B cell (primary cell): Measurements from ENCODE around the gene ZNF433. TPM values are rescaled to one million over a fixed set of nuclear protein-coding genes. Genes with fewer than 3 reads are reported as not detected.

Experiments used
- ATAC-seq: fragments of 200-7000 bp; cut with Tn5 transposase; one replicate; pipeline ENCODE4 v1.10.0; 2021; ENCODE audit warnings: low read depth, mild to moderate bottlenecking, moderate number of reproducible peaks, moderate library complexity
- CTCF ChIA-PET: fragments of 350-600 bp; sonication (Branson Sonifier 250); formaldehyde crosslinking; loops from one replicate; lab custom pipeline; 2021; ENCODE audit warnings: antibody characterized with exemption, inconsistent platforms; lab: Charles Lee
- POLR2A ChIA-PET: fragments of 350-600 bp; sonication (Branson Sonifier 250); formaldehyde crosslinking; loops from one replicate; lab custom pipeline; 2021; ENCODE audit warnings: antibody characterized with exemption; lab: Charles Lee
- DNase-seq: peaks from one replicate; pipeline ENCODE4 v3.0.0; 2013
- H2AFZ ChIP-seq: 2 replicates; pipeline ENCODE4 v1.6.1; 2012; ENCODE audit warnings: mild to moderate bottlenecking, low read depth, low read length; ENCODE audit not compliant: insufficient read depth, poor library complexity, severe bottlenecking
- H3K27ac ChIP-seq, 2 donors: 1 replicate in 1 of 2; 2 replicates in 1 of 2; pipeline ENCODE4 v1.5.1; 2012 to 2013; ENCODE audit warnings: low read length in 2 of 2, mild to moderate bottlenecking in 2 of 2, moderate library complexity in 1 of 2
- H3K27me3 ChIP-seq, 4 experiments: fragments of 200-600 bp in 1 of 4; sonication (generic) in 1 of 4; replicated peaks in 1 of 4; 1 replicate in 2 of 4; 2 replicates in 2 of 4; pipeline versions ENCODE4 v1.6.1 to v1.7.0; 2013 to 2016; ENCODE audit warnings: low read length in 3 of 4, mild to moderate bottlenecking in 2 of 4, mixed read lengths in 1 of 4, moderate library complexity in 1 of 4; ENCODE audit not compliant: insufficient read depth in 4 of 4, control insufficient read depth in 3 of 4; ENCODE audit errors: control extremely low read depth in 1 of 4
- H3K36me3 ChIP-seq, 2 experiments: replicated peaks in 1 of 2; 1 replicate in 1 of 2; 2 replicates in 1 of 2; pipeline versions ENCODE4 v1.6.1 to v1.7.1; 2013; ENCODE audit warnings: low read length in 1 of 2; ENCODE audit not compliant: insufficient read depth in 2 of 2, control insufficient read depth in 1 of 2; ENCODE audit errors: control extremely low read depth in 1 of 2, extremely low read depth in 1 of 2
- H3K4me1 ChIP-seq, 2 donors: fragments of 200-600 bp in 1 of 2; sonication (generic) in 1 of 2; 1 replicate in 1 of 2; 2 replicates in 1 of 2; pipeline versions ENCODE4 v1.5.1 to v1.6.1; 2013 to 2017; ENCODE audit warnings: low read length in 2 of 2; ENCODE audit not compliant: control insufficient read depth in 2 of 2, insufficient read depth in 2 of 2
- H3K4me2 ChIP-seq: replicated peaks from 2 replicates; pipeline ENCODE3; 2012; ENCODE audit warnings: mild to moderate bottlenecking, low read depth, low read length; ENCODE audit not compliant: poor library complexity, severe bottlenecking
- H3K4me3 ChIP-seq, 5 experiments: fragments of 200-600 bp in 1 of 5; sonication (generic) in 1 of 5; 1 replicate in 3 of 5; 2 replicates in 2 of 5; pipeline versions ENCODE4 v1.5.1 to v1.7.0; 2011 to 2016; ENCODE audit warnings: low read length in 4 of 5, mild to moderate bottlenecking in 4 of 5, low read depth in 2 of 5, control low read depth in 1 of 5, moderate library complexity in 1 of 5; ENCODE audit not compliant: insufficient read depth in 1 of 5; ENCODE audit errors: control extremely low read depth in 1 of 5, extremely low read depth in 1 of 5
- H3K79me2 ChIP-seq: fragments of 200-600 bp; sonication (generic); one replicate; pipeline ENCODE4 v1.6.0; 2016; ENCODE audit warnings: low read length; ENCODE audit not compliant: control insufficient read depth, insufficient read depth
- H3K9ac ChIP-seq: fragments of 200-600 bp; sonication (generic); 2 replicates; pipeline ENCODE4 v1.6.1; 2017; ENCODE audit warnings: mild to moderate bottlenecking, low read length, moderate library complexity
- H3K9me3 ChIP-seq, 3 donors: one replicate each; pipeline versions ENCODE4 v1.6.1 to v1.7.1; 2013; ENCODE audit warnings: low read length in 2 of 3; ENCODE audit not compliant: control insufficient read depth in 2 of 3, insufficient read depth in 1 of 3; ENCODE audit errors: control extremely low read depth in 1 of 3
- H4K20me1 ChIP-seq: 2 replicates; pipeline ENCODE4 v1.6.0; 2012; ENCODE audit warnings: mild to moderate bottlenecking, low read length; ENCODE audit not compliant: insufficient read depth, control insufficient read depth, poor library complexity, severe bottlenecking
- H3K27ac Mint-ChIP-seq: one replicate; pipeline ENCODE4 v1.8.0; 2021; ENCODE audit warnings: mixed read lengths
- H3K27me3 Mint-ChIP-seq: one replicate; pipeline ENCODE4 v1.8.0; 2021; ENCODE audit warnings: mixed read lengths
- H3K4me1 Mint-ChIP-seq: one replicate; pipeline ENCODE4 v1.8.0; 2021; ENCODE audit warnings: mixed read lengths
- H3K4me3 Mint-ChIP-seq: one replicate; pipeline ENCODE4 v1.8.0; 2021; ENCODE audit warnings: mixed read lengths
- H3K9me3 Mint-ChIP-seq: one replicate; pipeline ENCODE4 v1.8.0; 2022; ENCODE audit warnings: mixed read lengths; ENCODE audit not compliant: insufficient read depth
- EZH2 ChIP-seq: IDR thresholded peaks from 2 replicates; pipeline ENCODE4 v1.6.1; 2012; ENCODE audit warnings: borderline replicate concordance, low read depth, mild to moderate bottlenecking, moderate library complexity, low read length; ENCODE audit not compliant: insufficient read depth, poor library complexity, severe bottlenecking
- WGBS: methylation state at CpG from one replicate; pipeline ENCODE4 v1.1.5; 2013; ENCODE audit warnings: missing lambda C conversion rate; ENCODE audit not compliant: insufficient coverage; 5-methylcytosine and 5-hydroxymethylcytosine counted together
- intact Hi-C: fragments of 100-400 bp; cut with micrococcal nuclease; formaldehyde crosslinking; loops from one replicate; pipeline ENCODE4 v1.10.0; 2022
- polyA plus RNA-seq: library from polyadenylated mRNA; depleted of rRNA; stranded (reverse); fragments of >200 nt; gene quantifications from 2 replicates; pipeline ENCODE4 v1.2.3, GENCODE V29; 2012
- total RNA-seq, 2 donors: library from RNA; stranded (reverse); fragments of 120-200 nt in 1 of 2; gene quantifications; 1 replicate in 1 of 2; 2 replicates in 1 of 2; pipeline versions ENCODE4 v1.2.3 to v1.2.4, GENCODE V29; 2013 to 2022
- TF ChIP-seq, protein P1 (sequence below): fragments of 200-600 bp; IDR thresholded peaks from one replicate; pipeline ENCODE4 v1.8.0; 2022; ENCODE audit warnings: antibody characterized with exemption, mild to moderate bottlenecking

Gene ZNF433
- total and polyA plus RNA-seq, 2 donors (not counting 1 experiment from before 2014, with no cell fraction given) = 1.3 to 7.3 TPM

DNA sequence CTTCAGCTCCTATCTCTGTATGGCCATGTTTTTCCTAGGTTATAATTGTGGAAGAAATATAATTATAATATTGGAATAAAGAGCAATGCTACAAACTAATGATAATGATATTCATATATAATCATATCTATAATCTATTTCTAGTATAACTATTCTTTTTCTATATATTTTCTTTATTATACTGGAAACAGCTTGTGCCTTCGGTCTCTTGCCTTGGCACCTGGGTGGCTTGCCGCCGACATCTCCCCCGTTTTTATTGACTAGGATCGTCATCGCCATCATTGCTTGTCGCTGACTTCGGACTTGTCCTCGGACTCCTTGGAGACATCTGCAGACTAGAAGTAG lies 46.4 kb downstream of the ZNF433 start:
- Histone ChIP-seq H3K4me2 (peak overlapping the region; percentile 96), H3K27me3 (no peaks in the 10 kb centered on the region), H3K27ac (peak overlapping the region; percentile 85 to 92), H3K36me3 (no peaks in the 10 kb centered on the region), H4K20me1 (peaks cover 21% of the 10 kb centered on the region), H3K4me3 (peak overlapping the region; percentile 47 to 98 (median 97)), H3K79me2 (peaks cover 53% of the 10 kb centered on the region), H2AFZ (peak overlapping the region; percentile 58), H3K9me3 (peaks cover 0 to 2% (median 0%) of the 10 kb centered on the region in 3 donors), H3K9ac (peak overlapping the region; percentile 95), H3K4me1 (peaks cover 0 to 5% of the 10 kb centered on the region in 2 donors)
- Mint-ChIP-seq H3K27ac (no peak overlapping the region), H3K4me3 (peak overlapping the region; percentile 96), H3K27me3 (no peaks in the 10 kb centered on the region), H3K9me3 (no peaks in the 10 kb centered on the region), H3K4me1 (peaks cover 27% of the 10 kb centered on the region)
- DNase-seq = no peak
- no peak for ATAC-seq
- no peak for TF ChIP-seq EZH2
- TF ChIP-seq, protein P1, sequence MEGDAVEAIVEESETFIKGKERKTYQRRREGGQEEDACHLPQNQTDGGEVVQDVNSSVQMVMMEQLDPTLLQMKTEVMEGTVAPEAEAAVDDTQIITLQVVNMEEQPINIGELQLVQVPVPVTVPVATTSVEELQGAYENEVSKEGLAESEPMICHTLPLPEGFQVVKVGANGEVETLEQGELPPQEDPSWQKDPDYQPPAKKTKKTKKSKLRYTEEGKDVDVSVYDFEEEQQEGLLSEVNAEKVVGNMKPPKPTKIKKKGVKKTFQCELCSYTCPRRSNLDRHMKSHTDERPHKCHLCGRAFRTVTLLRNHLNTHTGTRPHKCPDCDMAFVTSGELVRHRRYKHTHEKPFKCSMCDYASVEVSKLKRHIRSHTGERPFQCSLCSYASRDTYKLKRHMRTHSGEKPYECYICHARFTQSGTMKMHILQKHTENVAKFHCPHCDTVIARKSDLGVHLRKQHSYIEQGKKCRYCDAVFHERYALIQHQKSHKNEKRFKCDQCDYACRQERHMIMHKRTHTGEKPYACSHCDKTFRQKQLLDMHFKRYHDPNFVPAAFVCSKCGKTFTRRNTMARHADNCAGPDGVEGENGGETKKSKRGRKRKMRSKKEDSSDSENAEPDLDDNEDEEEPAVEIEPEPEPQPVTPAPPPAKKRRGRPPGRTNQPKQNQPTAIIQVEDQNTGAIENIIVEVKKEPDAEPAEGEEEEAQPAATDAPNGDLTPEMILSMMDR = peak; percentile 1
- intact Hi-C loops = loop anchor here (1.0 to 5.0 kb wide), 2 partner anchors 151 to 177 kb away; partner anchors contain the start of genes ZNF20 and ZNF440
- 90% methylated on average over 8 of the region's 9 CpGs for WGBS
- CTCF ChIA-PET = interaction anchor here (0.7 to 7.3 kb wide), 24 partner anchors 9 to 429 kb away, joined by 3 to 173 read pairs (median 6); partner anchors contain the start of genes ZNF20, ZNF433, ZNF439 and ZNF440
- POLR2A ChIA-PET = interaction anchor here (0.6 to 3.5 kb wide), 7 partner anchors 22 to 344 kb away, joined by 3 to 38 read pairs (median 7); partner anchors contain the start of genes ZNF433, ZNF700 and ZNF763
